K562 (cell line): ENCODE measurements around the gene TGFB1I1. TPM values are rescaled to one million over a fixed set of nuclear protein-coding genes. Genes with fewer than 3 reads are reported as not detected.

Source experiments
- DIDO1 ChIP-seq: fragments of 450-650 bp; IDR thresholded peaks from 2 replicates; pipeline ENCODE4 v1.6.1; 2016; ENCODE audit warnings: low read depth, missing biosample characterization, missing genetic modification characterization
- FOXK2 ChIP-seq, 2 experiments: fragments of 450-650 bp; IDR thresholded peaks in 1 of 2; conservative IDR thresholded peaks in 1 of 2; 2 replicates each; pipeline ENCODE4 v1.6.1; 2016; ENCODE audit warnings: low read depth in 2 of 2, mild to moderate bottlenecking in 1 of 2
- HDAC3 ChIP-seq: fragments of 450-650 bp; IDR thresholded peaks from 2 replicates; pipeline ENCODE4 v1.6.1; 2018; ENCODE audit warnings: borderline replicate concordance, mild to moderate bottlenecking, moderate library complexity; ENCODE audit not compliant: partially characterized antibody
- KDM1A ChIP-seq, 2 experiments: fragments of 450-650 bp; IDR thresholded peaks; 2 replicates each; pipeline ENCODE4 v1.6.1; 2016; ENCODE audit warnings: mild to moderate bottlenecking in 2 of 2
- MAZ ChIP-seq, 2 experiments: fragments of 450-650 bp in 1 of 2; sonication (generic) in 1 of 2; formaldehyde crosslinking; IDR thresholded peaks in 1 of 2; conservative IDR thresholded peaks in 1 of 2; 2 replicates each; pipeline versions ENCODE4 v1.4.0 to v1.5.0; 2020; ENCODE audit warnings: mild to moderate bottlenecking in 1 of 2, missing genetic modification reagents in 1 of 2
- MCM7 ChIP-seq, 2 experiments: fragments of 450-650 bp; IDR thresholded peaks; 2 replicates each; pipeline ENCODE4 v1.6.1; 2016 to 2018
- NFYB ChIP-seq: IDR thresholded peaks from 2 replicates; pipeline ENCODE4 v1.6.1; 2011; ENCODE audit warnings: mild to moderate bottlenecking, moderate library complexity; ENCODE audit not compliant: insufficient read length; ENCODE audit errors: extremely low read depth
- RCOR1 ChIP-seq, 2 experiments: IDR thresholded peaks; 2 replicates each; pipeline ENCODE4 v1.6.1; 2012; ENCODE audit warnings: low read depth in 2 of 2, low read length in 2 of 2, borderline replicate concordance in 1 of 2, improper control_type of control experiment in 1 of 2
- SP2 ChIP-seq: IDR thresholded peaks from 2 replicates; pipeline ENCODE4 v1.6.1; 2011; ENCODE audit warnings: mild to moderate bottlenecking, low read depth, low read length, moderate library complexity; ENCODE audit not compliant: poor library complexity, severe bottlenecking; ENCODE audit errors: extremely low read depth
- XRCC5 ChIP-seq: fragments of 200-400 bp; formaldehyde crosslinking; IDR thresholded peaks from 2 replicates; pipeline ENCODE4 v1.6.1; 2017; ENCODE audit warnings: low read depth, mild to moderate bottlenecking, low read length
- ZNF644 ChIP-seq: fragments of 200-800 bp; sonication (Bioruptor generic); IDR thresholded peaks from 2 replicates; pipeline ENCODE4 v1.6.1; 2016; ENCODE audit warnings: low read depth, missing genetic modification characterization, missing compliant biosample characterization
- polyA plus RNA-seq, 8 experiments: library from polyadenylated mRNA; depleted of rRNA in 4 of 8; stranded (reverse) in 5 of 8; unstranded in 3 of 8; fragments of >200 nt; fragmentation: Nextera tagmentation in 2 of 8; fragmentation: Illumina TruSeq in 1 of 8; extraction: Ambion mirVana in 2 of 8; extraction: Trizol in 1 of 8; gene quantifications; 2 replicates each; pipeline versions ENCODE4 v1.2.1 to v1.2.3, GENCODE V29; 2011 to 2014; ENCODE audit warnings: inconsistent platforms in 1 of 8, missing spikeins in 1 of 8
- total RNA-seq, 7 experiments: library from RNA; depleted of rRNA in 6 of 7; stranded (reverse); fragments of >200 nt in 6 of 7; fragmentation: Illumina TruSeq in 2 of 7; extraction: Trizol in 2 of 7; gene quantifications; 2 replicates each; pipeline versions ENCODE4 v1.2.1 to v1.2.3, GENCODE V29; 2011 to 2021; ENCODE audit warnings: low replicate concordance in 1 of 7
- TF ChIP-seq, protein P1 (sequence below): fragments of 150-350 bp; IDR thresholded peaks from 2 replicates; pipeline ENCODE4 v1.6.1; 2014; ENCODE audit warnings: low read depth, mild to moderate bottlenecking, low read length, borderline replicate concordance
- TF ChIP-seq, protein P2 (sequence below): fragments of 250-450 bp; sonication (Bioruptor Pico); IDR thresholded peaks from 2 replicates; pipeline ENCODE4 v1.9.0; 2021; ENCODE audit warnings: mild to moderate bottlenecking, inconsistent platforms
- TF ChIP-seq, protein P3 (sequence below), 2 experiments: IDR thresholded peaks; 2 replicates each; pipeline ENCODE4 v1.6.1; 2012; ENCODE audit warnings: improper control_type of control experiment in 2 of 2, low read depth in 2 of 2, low read length in 2 of 2, borderline replicate concordance in 1 of 2
- TF ChIP-seq, protein P4 (sequence below): fragments of 450-650 bp; conservative IDR thresholded peaks from 2 replicates; pipeline ENCODE4 v1.6.1; 2016; ENCODE audit warnings: missing genetic modification characterization, low read depth, mild to moderate bottlenecking, control low read depth, missing compliant biosample characterization

The TGFB1I1 gene
- total and polyA plus RNA-seq, 9 of the 15 experiments (the other 6 are each of a cell fraction or from before 2014, with no cell fraction given): 0.04 to 0.91 (median 0.19) TPM

DNA sequence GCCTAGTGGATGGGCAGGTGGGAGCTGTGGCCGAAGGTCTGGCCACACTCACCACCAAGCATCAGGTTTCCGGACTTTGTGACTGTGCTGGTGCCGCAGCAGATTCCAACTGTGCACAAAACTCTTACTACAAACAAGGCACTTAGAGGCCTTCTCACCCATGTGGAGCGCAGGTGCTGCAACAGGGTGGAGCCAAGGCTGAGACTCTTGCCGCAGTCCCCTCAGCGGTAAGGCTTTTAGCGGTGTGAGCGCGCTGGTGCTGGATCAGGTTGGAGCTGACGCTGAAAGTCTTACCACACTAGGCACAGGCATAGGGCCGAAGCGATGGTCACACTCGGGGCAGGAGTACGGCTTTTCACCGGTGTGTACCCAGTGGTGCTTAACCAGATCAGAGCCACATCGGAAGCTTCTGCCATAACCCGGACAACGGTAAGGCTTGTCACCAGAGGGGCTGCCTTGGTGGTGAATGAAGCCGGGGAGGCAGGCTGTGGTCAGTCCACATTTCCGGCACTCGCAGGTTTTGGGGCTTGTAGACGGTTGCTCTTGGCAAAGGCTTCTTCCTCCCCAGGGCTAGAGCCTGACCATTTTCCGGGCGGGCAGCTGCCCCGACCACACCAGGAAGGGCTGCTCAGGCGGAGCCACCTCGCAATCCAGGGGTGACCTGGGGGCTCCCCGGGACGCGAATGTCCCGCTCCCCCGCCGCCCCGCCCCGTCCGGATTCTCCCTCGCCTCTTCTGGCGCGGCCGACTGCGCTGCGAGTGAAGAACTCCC lies 13.7 kb upstream of the TGFB1I1 start (continued):
- TF ChIP-seq MCM7 (IDR thresholded peaks at IDR 0.05) (no peak), NFYB (no peak), MAZ (CRISPR knock-in tag; conservative IDR thresholded peaks at IDR 0.05 in 1 of 2, IDR thresholded peaks at IDR 0.05 in 1 of 2) (peak in 1 of 2 experiments; percentile 9; a peak in 1 of 4 replicates), HDAC3 (no peak), KDM1A (IDR thresholded peaks at IDR 0.05) (no peak), ZNF644 (no peak), XRCC5 (peak; percentile 81; the same call in 1 of the 2 replicates), SP2 (no peak), DIDO1 (tag) (no peak), FOXK2 (conservative IDR thresholded peaks at IDR 0.05 in 1 of 2, IDR thresholded peaks at IDR 0.05 in 1 of 2; ENCODE audit: low read depth in 2 of 2) (peak in 1 of 2 experiments; percentile 85; a peak in 2 of 4 replicates), RCOR1 (IDR thresholded peaks at IDR 0.05; ENCODE audit: borderline replicate concordance in 1 of 2, low read depth in 2 of 2, low read length in 2 of 2) (no peak)
- TF ChIP-seq, protein P1, sequence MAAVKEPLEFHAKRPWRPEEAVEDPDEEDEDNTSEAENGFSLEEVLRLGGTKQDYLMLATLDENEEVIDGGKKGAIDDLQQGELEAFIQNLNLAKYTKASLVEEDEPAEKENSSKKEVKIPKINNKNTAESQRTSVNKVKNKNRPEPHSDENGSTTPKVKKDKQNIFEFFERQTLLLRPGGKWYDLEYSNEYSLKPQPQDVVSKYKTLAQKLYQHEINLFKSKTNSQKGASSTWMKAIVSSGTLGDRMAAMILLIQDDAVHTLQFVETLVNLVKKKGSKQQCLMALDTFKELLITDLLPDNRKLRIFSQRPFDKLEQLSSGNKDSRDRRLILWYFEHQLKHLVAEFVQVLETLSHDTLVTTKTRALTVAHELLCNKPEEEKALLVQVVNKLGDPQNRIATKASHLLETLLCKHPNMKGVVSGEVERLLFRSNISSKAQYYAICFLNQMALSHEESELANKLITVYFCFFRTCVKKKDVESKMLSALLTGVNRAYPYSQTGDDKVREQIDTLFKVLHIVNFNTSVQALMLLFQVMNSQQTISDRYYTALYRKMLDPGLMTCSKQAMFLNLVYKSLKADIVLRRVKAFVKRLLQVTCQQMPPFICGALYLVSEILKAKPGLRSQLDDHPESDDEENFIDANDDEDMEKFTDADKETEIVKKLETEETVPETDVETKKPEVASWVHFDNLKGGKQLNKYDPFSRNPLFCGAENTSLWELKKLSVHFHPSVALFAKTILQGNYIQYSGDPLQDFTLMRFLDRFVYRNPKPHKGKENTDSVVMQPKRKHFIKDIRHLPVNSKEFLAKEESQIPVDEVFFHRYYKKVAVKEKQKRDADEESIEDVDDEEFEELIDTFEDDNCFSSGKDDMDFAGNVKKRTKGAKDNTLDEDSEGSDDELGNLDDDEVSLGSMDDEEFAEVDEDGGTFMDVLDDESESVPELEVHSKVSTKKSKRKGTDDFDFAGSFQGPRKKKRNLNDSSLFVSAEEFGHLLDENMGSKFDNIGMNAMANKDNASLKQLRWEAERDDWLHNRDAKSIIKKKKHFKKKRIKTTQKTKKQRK: no peak
- TF ChIP-seq, protein P2, sequence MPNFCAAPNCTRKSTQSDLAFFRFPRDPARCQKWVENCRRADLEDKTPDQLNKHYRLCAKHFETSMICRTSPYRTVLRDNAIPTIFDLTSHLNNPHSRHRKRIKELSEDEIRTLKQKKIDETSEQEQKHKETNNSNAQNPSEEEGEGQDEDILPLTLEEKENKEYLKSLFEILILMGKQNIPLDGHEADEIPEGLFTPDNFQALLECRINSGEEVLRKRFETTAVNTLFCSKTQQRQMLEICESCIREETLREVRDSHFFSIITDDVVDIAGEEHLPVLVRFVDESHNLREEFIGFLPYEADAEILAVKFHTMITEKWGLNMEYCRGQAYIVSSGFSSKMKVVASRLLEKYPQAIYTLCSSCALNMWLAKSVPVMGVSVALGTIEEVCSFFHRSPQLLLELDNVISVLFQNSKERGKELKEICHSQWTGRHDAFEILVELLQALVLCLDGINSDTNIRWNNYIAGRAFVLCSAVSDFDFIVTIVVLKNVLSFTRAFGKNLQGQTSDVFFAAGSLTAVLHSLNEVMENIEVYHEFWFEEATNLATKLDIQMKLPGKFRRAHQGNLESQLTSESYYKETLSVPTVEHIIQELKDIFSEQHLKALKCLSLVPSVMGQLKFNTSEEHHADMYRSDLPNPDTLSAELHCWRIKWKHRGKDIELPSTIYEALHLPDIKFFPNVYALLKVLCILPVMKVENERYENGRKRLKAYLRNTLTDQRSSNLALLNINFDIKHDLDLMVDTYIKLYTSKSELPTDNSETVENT (CRISPR knock-in tag): peak; percentile 12; the same call in 1 of the 2 replicates
- TF ChIP-seq, protein P3, sequence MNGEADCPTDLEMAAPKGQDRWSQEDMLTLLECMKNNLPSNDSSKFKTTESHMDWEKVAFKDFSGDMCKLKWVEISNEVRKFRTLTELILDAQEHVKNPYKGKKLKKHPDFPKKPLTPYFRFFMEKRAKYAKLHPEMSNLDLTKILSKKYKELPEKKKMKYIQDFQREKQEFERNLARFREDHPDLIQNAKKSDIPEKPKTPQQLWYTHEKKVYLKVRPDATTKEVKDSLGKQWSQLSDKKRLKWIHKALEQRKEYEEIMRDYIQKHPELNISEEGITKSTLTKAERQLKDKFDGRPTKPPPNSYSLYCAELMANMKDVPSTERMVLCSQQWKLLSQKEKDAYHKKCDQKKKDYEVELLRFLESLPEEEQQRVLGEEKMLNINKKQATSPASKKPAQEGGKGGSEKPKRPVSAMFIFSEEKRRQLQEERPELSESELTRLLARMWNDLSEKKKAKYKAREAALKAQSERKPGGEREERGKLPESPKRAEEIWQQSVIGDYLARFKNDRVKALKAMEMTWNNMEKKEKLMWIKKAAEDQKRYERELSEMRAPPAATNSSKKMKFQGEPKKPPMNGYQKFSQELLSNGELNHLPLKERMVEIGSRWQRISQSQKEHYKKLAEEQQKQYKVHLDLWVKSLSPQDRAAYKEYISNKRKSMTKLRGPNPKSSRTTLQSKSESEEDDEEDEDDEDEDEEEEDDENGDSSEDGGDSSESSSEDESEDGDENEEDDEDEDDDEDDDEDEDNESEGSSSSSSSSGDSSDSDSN (IDR thresholded peaks at IDR 0.05; ENCODE audit: borderline replicate concordance in 1 of 2, low read depth in 2 of 2, low read length in 2 of 2): no peak
- TF ChIP-seq, protein P4, sequence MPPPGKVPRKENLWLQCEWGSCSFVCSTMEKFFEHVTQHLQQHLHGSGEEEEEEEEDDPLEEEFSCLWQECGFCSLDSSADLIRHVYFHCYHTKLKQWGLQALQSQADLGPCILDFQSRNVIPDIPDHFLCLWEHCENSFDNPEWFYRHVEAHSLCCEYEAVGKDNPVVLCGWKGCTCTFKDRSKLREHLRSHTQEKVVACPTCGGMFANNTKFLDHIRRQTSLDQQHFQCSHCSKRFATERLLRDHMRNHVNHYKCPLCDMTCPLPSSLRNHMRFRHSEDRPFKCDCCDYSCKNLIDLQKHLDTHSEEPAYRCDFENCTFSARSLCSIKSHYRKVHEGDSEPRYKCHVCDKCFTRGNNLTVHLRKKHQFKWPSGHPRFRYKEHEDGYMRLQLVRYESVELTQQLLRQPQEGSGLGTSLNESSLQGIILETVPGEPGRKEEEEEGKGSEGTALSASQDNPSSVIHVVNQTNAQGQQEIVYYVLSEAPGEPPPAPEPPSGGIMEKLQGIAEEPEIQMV (tag): peak; percentile 48; the same call in 1 of the 2 replicates
